GM19455 (cell line): ENCODE results near the gene ANO5.

Experiments used
- ATAC-seq: cut with Tn5 transposase; IDR thresholded peaks from one replicate; pipeline ENCODE4 v1.9.1; 2021; ENCODE audit not compliant: unreplicated experiment

ANO5 gene, protein sequence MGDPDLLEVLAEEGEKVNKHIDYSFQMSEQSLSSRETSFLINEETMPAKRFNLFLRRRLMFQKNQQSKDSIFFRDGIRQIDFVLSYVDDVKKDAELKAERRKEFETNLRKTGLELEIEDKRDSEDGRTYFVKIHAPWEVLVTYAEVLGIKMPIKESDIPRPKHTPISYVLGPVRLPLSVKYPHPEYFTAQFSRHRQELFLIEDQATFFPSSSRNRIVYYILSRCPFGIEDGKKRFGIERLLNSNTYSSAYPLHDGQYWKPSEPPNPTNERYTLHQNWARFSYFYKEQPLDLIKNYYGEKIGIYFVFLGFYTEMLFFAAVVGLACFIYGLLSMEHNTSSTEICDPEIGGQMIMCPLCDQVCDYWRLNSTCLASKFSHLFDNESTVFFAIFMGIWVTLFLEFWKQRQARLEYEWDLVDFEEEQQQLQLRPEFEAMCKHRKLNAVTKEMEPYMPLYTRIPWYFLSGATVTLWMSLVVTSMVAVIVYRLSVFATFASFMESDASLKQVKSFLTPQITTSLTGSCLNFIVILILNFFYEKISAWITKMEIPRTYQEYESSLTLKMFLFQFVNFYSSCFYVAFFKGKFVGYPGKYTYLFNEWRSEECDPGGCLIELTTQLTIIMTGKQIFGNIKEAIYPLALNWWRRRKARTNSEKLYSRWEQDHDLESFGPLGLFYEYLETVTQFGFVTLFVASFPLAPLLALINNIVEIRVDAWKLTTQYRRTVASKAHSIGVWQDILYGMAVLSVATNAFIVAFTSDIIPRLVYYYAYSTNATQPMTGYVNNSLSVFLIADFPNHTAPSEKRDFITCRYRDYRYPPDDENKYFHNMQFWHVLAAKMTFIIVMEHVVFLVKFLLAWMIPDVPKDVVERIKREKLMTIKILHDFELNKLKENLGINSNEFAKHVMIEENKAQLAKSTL

DNA sequence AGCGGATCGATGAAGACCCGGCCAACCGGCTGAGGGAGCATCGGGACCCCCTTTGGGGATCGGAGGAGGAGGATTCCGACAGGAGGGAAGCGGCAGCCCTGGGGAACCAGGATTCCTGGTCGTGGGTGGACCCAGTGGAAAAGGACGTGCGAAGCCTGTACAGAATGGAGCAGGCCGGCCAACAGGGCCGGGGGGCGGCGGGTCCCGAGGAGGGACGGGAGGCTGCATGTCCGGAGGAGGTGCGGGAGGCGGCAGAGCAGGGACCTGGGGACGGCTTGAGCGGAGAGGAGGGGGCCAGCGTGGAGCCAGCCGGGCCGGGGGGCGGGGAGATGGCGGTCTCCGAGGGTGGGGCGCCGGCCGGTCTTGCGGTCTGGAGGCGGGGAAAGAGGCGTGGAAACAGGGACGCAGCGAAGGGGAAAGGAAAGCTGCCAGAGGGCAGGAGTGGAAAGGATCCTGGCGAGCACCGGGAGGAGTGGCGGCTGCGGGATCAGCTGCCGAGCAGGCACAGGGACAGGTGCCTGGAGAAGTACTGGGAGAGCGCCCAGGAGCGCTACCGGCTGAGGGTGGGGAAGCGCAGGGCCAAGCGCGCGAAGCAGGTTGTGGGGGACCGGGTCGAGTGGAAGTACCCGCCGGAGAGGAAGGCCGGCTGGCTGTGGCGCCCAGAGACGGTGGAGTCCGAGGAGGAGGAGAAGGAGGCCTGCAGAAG lies at the start of gene ANO5:
Gene ANO5 (plus strand): TSS at position 444 of the 706 bp plus-strand sequence. CDS start 408 bp downstream, outside the sequence.
- no peak for ATAC-seq

DNA sequence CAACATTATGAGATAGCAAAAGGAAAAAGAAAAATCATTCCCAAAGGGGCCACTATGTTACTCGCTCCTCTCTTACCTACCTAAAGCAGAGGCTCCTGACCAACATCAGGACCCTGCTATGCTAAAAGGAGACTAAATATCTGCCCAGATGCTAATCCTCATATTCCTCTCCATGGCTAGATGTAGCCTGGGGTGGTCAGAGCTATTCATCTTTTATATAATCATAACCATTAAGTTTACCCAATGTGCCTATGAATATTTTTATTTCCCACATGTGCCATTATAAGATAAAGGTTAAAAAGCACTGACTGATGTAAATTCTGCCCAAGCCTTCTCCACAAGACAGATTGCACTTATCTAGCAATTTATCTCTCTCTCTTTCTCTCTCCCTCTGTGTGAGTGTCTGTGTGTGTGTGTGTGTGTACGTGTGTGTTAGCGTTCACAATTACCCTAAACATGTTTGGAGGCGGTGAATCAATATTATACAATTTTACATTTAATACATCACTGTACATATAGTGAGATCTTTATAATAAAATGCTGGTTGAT lies 41.2 kb upstream of the ANO5 start:
- no peak for ATAC-seq

DNA sequence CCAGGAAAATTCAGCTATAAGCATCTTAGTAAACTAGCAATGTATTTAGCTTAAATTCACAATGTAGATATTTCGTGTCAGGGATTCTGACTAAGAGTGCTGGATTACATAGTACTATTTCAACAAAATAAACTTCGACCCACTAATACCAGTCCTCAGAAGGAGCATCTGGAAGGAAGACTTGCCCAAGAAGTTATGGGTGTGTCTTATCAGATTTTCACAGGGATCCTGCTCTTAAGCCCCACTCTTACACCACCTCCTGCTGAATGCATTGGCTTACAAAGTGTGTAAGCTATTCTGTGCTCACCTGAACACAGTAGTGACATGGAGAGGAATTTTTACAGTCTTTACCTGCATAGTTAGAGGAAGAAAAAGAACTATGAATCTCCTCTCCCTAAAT lies 35.4 kb upstream of the ANO5 start:
- no peak for ATAC-seq

DNA sequence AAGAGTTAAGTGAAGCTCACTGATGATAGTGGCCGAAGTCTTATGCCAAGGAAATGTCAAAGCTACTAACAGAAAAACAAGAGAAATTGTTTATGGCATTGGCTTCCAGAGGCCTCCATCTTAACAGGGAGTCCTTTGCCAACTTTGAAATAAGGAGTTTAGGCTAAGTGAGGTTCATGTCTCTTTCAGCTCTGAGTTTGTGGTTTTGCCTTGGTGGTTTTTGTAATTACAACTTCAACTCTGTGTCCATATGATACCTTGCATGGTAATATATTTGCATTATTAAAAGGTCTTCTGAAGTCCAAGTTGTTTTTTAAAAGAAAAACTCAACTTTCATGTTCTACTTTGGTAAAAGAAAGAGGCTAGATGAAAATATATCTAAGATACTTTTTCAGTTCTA lies 31.4 kb upstream of the ANO5 start:
- ATAC-seq = no peak

DNA sequence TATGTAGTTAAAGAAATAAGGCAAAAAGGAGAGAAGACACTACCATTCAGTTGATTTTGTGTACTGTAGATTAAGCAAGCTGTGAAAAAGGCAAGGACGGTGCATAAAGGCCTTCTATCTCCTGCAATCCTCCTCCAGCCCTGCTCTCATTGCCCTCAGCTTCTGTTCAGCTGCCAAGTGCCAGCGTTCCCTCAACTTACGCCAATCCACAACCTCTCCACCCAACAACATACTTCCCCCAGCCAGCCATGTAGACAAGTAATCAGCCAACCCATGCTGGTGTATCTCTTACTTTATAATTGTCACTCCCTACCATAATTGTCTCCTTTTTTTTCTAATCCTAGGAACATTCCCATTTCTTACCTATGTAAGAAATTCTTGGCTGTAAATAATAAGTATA lies 30.1 kb upstream of the ANO5 start:
- no peak for ATAC-seq

DNA sequence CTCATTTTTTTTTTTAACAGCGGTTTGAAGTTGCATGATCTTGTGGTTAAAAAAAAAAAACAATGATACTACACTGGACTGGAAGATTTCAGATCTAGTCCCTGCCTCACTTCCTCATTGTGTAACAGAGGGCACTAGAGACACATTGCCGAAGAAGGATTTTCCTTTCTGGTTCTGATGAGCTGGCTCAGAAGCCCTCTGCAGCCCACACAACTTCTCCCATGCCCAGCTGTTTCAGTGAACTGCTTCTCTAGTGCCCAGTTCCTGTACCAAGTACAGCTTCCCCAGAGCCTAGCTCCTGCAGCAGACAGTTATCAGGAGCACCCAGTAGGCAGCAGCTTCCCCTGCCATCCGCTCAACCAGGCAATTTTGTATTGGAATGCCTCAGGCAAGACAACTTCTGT lies 29.5 kb upstream of the ANO5 start:
- ATAC-seq = peak; percentile 55

DNA sequence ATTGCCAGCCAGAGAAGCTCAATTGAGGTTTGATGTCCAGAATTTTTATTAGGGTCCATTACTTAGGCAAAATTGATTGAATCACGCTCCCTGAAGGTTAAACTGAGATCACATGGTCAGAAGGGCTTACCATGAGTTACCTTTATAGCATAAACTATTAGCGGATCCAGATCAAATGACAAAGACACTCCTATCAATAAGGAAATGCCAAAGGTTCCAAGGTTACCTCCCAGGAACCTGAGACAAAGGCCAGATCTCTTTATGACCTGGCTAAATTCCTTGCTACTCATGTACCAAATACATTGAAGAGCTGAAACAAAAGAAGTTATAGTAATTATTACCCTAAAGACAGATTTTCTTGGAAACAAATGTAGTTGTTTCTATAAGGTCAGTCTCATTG lies 27.8 kb upstream of the ANO5 start:
- no peak for ATAC-seq

DNA sequence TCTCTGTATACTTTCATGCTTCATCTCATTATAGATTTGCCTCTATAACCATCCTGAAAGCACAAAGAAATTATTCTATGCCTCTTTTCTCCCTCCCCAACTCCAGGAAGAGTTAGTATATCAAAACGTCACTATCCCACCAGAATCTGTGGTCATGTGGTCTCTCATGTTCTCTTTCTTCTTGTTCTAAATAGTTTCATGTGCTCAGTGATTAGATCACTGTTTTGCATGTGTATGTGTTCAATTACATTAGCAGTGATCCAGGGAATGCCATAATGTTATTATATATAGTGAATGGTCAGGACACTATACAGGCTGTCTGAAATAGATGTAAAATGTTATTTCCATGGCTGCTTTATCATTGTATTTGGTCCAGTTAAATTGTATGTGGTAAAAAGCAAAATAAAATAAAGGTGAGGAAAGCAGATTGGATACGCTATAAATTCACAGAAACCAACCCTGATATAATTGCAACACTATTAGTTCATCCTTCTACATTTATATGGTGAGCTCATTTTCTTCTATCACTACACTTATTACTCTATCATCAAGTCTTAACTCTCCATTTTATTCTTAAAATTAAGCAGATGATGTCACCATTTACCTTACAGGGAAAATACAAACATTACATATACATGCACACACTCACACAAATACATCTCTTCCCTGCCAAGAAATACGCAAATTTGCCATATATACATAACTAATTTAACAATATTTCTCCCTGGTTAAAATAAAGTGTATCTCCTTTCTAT lies 26.9 kb upstream of the ANO5 start:
- ATAC-seq = no peak

DNA sequence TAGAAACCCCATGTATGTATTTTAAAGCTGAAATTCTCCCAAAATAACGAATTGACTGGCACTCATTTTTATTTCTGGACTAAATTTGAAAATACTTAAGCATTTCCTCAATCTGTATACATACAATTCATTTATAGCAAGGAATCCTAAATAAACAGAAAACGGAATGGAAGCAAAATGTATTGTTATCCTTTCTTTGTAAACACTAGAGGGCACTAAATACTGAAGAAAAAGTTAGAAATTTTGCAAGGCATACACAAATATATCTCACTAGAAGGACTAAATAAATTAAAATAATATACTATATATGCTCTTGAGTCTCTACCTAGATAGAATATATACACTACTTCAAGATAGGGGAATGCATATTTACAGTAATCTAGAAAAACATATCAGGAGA lies 23.1 kb upstream of the ANO5 start:
- ATAC-seq = no peak

DNA sequence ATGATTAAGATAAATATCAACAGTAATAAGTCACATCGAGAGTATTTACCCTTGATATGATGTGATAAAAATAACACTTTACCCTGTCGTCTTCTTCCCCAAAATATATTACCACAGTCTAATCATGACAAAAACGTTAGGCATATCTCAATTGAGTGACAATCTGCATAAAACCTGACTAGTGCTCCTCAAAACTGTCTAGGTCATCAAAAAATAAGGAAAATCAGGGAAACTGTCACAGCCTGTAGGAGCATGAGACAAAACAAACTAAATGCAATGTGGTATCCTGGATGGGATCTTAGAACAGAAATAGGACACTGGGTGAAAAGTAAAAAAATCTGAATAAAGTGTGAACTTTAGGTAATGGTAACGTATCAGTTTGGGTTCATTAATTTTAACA lies 19.4 kb upstream of the ANO5 start:
- no peak for ATAC-seq

DNA sequence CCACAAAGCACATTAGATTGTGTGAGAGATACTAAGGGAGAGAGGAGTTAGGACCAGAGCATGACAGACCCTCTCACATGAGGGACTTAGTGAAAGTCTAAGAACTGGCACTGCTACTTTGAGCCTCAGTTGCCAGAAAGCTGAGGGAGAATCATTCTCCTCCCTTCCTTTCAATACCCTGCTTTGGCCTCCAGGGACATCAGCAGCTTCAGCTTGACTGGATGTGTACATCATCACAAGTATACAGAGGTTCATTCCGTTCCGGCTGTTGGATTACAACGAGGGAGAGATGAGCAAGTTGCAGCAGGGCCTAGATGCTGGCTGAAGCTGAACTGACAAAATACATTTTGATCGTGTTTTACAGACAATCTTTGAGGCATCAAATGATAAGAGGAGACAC lies 15.7 kb upstream of the ANO5 start:
- ATAC-seq = no peak

DNA sequence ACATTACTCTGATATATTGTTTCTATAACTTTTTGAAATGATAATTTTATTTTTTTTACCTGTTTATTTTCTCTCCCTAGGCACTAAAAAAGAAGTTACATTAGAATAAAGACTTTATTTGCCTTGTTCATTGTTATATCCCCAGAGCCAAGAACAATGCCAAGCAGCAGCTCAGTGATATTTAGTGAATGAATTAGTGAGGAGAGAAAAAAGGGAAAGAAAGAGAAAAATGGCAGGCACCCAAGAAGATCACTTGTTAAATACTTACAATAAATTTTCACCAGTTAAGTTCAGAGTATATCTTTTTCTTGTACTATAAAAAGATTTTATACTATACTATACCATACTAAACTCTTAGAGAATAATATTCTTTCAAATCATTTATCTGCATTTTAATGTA lies 13.3 kb upstream of the ANO5 start:
- no peak for ATAC-seq

DNA sequence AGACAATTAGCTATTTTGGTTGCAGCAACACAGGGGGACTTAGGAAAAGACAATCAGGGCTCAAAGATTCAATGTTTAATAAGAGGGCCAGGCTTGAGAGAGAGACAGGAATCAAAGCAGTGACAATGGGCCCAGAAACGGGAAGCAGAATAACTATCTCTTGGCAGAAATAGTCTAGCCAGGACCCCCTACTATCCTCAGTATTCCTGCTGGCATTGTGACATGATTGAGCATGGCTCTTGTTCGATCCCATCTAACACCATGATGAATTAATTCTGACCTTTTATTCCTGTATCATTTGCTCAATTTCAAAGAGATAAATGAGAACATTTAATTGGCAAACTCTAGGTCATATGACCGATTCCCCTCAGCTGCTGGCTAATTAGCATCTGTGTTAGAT lies 12.8 kb upstream of the ANO5 start:
- no peak for ATAC-seq

DNA sequence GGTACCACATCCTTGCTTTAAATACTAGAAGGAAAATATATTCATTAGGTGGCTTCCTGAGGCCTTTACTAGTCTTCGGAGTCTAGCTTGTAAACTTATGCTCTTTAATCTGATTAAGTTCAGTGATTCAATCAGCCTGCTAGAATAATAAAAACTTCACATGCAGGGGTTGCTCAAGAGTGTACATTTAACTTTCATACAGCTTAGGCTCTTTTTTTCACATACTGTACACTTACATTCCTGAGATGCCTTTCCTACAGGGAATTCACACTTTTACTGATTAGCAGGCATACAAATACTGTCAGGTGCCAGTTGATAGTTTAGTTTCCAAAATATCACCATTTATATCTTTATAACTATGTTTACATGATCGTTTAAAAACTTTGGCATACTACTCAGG lies 3.2 kb upstream of the ANO5 start:
- no peak for ATAC-seq

DNA sequence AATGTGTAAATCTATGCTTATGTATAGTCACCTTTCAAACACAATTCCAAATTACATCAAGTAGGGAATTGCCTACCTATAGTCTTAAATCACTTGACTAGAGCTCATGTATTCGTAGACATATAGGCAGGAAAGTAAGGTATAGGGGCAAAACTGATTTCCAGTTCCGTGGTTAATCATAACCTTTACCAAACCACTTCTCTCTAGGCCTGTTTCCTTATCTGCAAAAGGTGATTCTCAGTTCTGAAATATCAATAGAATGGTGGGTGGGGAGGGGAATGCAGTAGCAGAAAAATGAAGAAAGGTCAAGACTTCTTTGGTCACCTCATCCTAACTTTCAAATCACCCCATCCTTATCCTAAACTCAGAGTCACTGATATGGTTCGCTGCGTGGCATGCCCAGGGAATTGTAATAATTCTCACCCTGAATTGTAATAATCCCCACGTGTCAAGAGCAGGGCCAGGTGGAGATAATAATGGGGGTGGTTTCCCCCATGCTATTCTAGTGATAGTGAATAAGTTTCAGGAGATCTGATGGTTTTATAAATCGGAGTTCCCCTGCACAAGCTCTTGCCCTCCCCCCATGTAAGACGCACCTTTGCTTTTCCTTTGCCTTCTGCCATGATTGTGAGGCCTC lies 1.9 kb upstream of the ANO5 start:
- no peak for ATAC-seq

DNA sequence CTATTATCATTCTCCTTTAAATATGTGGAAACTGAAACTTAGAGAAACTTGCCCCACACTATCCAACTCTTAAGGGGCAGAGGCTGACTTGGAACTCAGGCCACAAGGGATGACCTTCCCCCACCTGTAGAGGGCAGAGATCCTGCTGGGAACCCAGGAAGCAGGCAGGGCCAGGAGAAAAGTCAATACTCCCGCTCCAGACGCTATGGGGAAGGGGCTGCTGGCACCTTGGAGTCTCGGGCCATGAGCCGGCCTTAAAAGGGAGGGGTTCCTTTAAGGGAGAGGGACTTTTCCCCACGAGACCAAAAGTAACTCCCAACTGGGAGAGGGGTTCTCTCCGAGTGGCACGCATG lies 620 bp upstream of the ANO5 start:
- no peak for ATAC-seq

DNA sequence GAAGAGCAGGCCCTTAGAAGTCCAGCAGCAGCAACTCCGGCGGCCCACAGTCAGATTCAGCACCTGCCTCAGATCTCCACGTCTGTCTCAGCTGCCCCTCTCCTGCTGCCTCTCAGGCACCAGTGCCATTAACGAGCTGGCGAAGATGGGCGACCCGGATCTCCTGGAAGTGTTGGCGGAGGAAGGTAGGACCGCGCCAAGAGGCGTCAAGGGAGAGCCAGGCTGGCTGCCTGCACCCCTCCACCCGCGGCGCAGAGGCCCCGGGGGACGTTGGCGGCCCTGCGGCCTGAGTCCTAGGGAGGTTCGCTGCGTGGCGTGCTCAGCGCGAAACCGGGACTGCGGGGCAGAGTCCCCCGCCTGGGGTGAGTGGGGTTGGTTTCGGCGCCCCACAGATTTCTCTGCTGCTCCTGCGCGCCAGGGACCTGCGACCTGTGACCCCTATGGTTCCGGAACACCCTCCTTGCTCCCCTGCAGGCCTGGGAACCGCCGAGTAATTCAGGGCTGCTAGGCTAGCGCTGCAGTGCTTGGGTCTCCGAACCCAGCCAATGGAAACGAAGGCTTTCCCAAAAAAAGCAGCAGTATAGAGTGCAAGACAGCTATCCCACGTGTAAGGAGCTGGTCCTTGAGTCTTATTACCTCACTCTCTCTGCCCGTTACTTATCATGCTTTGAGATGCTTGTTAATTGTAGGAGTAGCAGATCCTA lies 615 bp downstream of the ANO5 start:
- no peak for ATAC-seq

DNA sequence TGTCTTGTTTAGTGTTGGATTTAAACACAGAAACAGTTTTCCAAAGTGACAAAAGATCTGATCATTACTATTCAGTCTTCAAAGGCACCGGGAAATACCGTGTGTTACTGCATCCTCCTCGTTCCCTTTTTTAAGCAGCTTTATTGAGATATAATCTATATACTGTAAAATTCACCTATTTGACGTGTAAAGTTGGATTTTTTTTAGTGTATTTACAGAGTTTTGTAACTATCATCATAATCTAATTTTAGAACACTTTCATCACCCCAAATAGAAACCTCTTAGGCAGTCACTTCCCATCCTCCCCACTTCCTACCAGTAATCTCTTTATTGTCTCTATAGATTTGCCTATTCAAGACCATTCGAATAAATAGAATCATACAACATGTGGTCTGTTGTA lies 1.4 kb downstream of the ANO5 start:
- no peak for ATAC-seq

DNA sequence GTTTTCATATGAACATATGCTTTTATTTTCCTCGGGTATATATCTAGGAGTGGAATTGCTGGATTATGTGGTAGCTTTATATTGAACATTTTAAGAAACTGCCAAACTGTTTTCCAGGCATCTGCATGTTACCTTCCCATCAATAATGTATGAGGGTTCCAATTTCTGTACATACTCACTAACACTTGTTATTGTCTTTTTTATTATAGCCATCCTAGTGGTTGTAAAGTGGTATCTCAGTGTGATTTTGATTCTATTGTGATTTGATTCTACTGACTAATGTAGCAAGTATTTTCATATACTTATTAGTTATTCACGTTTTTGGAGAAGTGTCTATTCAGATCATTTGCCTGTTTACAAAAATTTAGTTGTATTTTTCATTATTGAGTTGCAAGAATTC lies 2.0 kb downstream of the ANO5 start:
- ATAC-seq = no peak
